Endodermal cell (in vitro differentiated cells): ENCODE results near the gene ERH. TPM values are rescaled to one million over a fixed set of nuclear protein-coding genes. Genes with fewer than 3 reads are reported as not detected.

ENCODE experiments used
- DNase-seq: peaks from one replicate; pipeline ENCODE4 v3.0.0-alpha.2; 2017
- H3K27ac ChIP-seq: 2 replicates; pipeline ENCODE4 v1.5.1; 2013; ENCODE audit warnings: mild to moderate bottlenecking, low read depth, low read length, moderate library complexity
- H3K27me3 ChIP-seq: 2 replicates; pipeline ENCODE4 v1.6.1; 2013; ENCODE audit warnings: mild to moderate bottlenecking, low read length, moderate library complexity; ENCODE audit not compliant: insufficient read depth, control insufficient read depth, poor library complexity, severe bottlenecking
- H3K36me3 ChIP-seq: 2 replicates; pipeline ENCODE4 v1.7.0; 2013; ENCODE audit warnings: mild to moderate bottlenecking, low read length, moderate library complexity; ENCODE audit not compliant: control insufficient read depth, insufficient read depth
- H3K4me1 ChIP-seq: one replicate; pipeline ENCODE4 v1.7.0; 2013; ENCODE audit warnings: low read length; ENCODE audit not compliant: control insufficient read depth, insufficient read depth
- H3K4me3 ChIP-seq: 2 replicates; pipeline ENCODE4 v1.5.1; 2013; ENCODE audit warnings: mild to moderate bottlenecking, low read length, moderate library complexity
- H3K9ac ChIP-seq: 2 replicates; pipeline ENCODE4 v1.6.1; 2013; ENCODE audit warnings: mild to moderate bottlenecking, low read length, moderate library complexity; ENCODE audit not compliant: poor library complexity, severe bottlenecking; ENCODE audit errors: extremely low read depth
- H3K9me3 ChIP-seq: 2 replicates; pipeline ENCODE4 v1.6.1; 2013; ENCODE audit warnings: mild to moderate bottlenecking, low read length, moderate library complexity; ENCODE audit not compliant: control insufficient read depth
- H3K27ac Mint-ChIP-seq: 2 replicates; pipeline ENCODE4 v1.8.0; 2020; ENCODE audit warnings: mixed read lengths
- H3K27me3 Mint-ChIP-seq: 2 replicates; pipeline ENCODE4 v1.8.0; 2021; ENCODE audit warnings: mild to moderate bottlenecking, mixed read lengths; ENCODE audit not compliant: insufficient read depth
- H3K36me3 Mint-ChIP-seq: 2 replicates; pipeline ENCODE4 v1.8.0; 2020; ENCODE audit warnings: low read depth, mixed read lengths
- H3K4me1 Mint-ChIP-seq: 2 replicates; pipeline ENCODE4 v1.8.0; 2020; ENCODE audit warnings: mixed read lengths
- H3K4me3 Mint-ChIP-seq: 2 replicates; pipeline ENCODE4 v1.8.0; 2020; ENCODE audit warnings: mild to moderate bottlenecking, moderate library complexity, mixed read lengths
- H3K9me3 Mint-ChIP-seq: 2 replicates; pipeline ENCODE4 v1.8.0; 2020; ENCODE audit warnings: mild to moderate bottlenecking, mixed read lengths
- WGBS, 2 experiments: methylation state at CpG; one replicate each; pipeline versions ENCODE4 v1.1.5 to v1.1.7; 2013; ENCODE audit warnings: missing lambda C conversion rate in 2 of 2, mixed read lengths in 1 of 2; ENCODE audit not compliant: insufficient coverage in 1 of 2, insufficient read length in 1 of 2; 5-methylcytosine and 5-hydroxymethylcytosine counted together
- total RNA-seq, 2 donors: library from RNA; stranded (reverse); fragmentation: NEBNext Ultra II Directional in 1 of 2; extraction: Animal tissue kit (Norgen Biotek cat#: 25700) in 1 of 2; gene quantifications; 2 replicates in 1 of 2; 3 replicates in 1 of 2; pipeline ENCODE4 v1.2.1, GENCODE V29; 2021
- TF ChIP-seq, protein P1 (sequence below): fragments of 200-600 bp; sonication (generic); conservative IDR thresholded peaks from 2 replicates; pipeline ENCODE4 v1.5.0; 2021; ENCODE audit warnings: antibody characterized with exemption, mild to moderate bottlenecking

The ERH gene
- total RNA-seq, 2 donors from 2014 or later, result 325 to 340 TPM

DNA sequence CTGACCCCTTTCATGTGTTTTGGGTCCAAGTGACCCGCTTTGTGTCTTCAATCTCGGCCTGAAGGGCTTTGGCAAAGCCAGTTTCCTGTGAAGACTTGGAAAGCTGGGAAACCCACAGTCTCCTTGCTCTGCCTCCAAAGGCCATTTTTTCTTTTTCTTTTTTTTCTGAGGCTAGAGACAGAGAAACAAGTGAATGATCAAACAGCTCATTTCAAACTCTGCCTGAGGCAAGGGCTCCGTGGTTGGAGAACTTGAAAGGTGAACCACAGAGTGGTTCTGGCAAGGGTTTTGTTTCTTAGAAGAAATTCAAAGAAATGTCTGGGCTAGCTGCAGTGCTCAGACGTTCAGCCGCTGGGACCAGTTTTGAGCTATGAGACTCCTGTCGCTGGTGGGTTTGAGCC lies 62.7 kb downstream of the ERH start:
- Mint-ChIP-seq H3K4me1 (no peaks in the 10 kb centered on the region), H3K36me3 (no peaks in the 10 kb centered on the region), H3K9me3 (no peaks in the 10 kb centered on the region), H3K4me3 (no peak overlapping the region), H3K27ac (no peak overlapping the region), H3K27me3 (no peaks in the 10 kb centered on the region)
- no peaks in the 10 kb centered on the region for H3K27me3 ChIP-seq
- no peaks in the 10 kb centered on the region for H3K4me1 ChIP-seq
- TF ChIP-seq, protein P1, sequence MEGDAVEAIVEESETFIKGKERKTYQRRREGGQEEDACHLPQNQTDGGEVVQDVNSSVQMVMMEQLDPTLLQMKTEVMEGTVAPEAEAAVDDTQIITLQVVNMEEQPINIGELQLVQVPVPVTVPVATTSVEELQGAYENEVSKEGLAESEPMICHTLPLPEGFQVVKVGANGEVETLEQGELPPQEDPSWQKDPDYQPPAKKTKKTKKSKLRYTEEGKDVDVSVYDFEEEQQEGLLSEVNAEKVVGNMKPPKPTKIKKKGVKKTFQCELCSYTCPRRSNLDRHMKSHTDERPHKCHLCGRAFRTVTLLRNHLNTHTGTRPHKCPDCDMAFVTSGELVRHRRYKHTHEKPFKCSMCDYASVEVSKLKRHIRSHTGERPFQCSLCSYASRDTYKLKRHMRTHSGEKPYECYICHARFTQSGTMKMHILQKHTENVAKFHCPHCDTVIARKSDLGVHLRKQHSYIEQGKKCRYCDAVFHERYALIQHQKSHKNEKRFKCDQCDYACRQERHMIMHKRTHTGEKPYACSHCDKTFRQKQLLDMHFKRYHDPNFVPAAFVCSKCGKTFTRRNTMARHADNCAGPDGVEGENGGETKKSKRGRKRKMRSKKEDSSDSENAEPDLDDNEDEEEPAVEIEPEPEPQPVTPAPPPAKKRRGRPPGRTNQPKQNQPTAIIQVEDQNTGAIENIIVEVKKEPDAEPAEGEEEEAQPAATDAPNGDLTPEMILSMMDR, result no peak
- H3K9ac ChIP-seq, result no peak overlapping the region
- H3K9me3 ChIP-seq, result no peaks in the 10 kb centered on the region
- WGBS, 2 experiments, result 86 to 89% methylated on average over 4 to 6 of the region's 6 CpGs
- no peak overlapping the region for H3K4me3 ChIP-seq
- H3K27ac ChIP-seq, result peak overlapping the region; percentile 26
- H3K36me3 ChIP-seq, result no peaks in the 10 kb centered on the region
- DNase-seq, result no peak

DNA sequence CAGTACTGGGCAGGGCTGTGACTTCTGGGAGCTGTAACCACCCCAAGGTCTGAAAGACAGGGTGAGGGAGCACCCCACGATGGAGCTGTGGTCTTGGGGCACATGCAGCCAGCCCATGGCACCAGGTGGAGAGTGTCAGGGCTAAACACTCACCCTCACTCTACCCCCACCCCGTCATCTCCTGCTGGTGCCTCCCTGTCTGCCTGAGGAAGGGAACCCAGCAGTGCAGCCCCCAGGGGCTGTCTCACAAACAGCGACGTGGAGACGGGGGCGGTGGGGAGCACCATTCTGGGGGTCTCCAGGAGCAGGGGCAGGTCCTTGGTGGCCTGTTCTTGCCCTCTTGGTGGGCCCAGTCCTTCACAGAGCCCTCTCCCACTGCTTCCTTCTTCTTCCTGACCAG lies 63.5 kb downstream of the ERH start:
- Mint-ChIP-seq H3K27me3 (no peaks in the 10 kb centered on the region), H3K9me3 (no peaks in the 10 kb centered on the region)

DNA sequence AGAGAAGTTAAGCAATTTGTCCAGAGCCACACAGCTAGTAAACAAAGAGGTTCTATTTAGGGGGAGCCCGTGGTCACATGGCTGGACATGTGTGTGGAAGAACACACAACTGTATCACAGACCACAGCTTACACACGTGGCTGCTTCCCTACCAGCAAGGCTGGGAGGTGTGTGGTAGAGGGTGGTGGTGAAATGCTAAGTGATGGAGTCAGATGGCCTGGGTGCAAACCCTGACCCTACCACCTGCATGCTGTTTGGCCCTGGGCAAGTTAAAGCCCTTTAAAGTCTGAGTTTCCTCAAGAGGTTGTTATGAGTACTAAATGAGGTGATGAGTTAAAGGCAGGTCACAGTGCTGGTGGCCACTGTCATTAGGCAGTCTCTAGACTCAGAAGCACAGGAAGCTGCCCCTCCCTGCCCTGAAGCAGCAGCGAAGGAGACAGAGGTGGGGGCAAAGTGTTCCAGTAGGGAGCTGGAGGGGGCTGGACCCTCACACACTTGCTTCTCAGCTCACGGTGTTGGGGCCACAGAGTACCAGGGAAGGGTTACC lies 64.2 kb downstream of the ERH start:
- H3K4me1 Mint-ChIP-seq, result no peaks in the 10 kb centered on the region
- no peak overlapping the region for H3K4me3 ChIP-seq
- DNase-seq, result no peak
- H3K36me3 ChIP-seq, result no peaks in the 10 kb centered on the region
- no peaks in the 10 kb centered on the region for H3K4me1 ChIP-seq
- no peak overlapping the region for H3K9ac ChIP-seq
- no peaks in the 10 kb centered on the region for H3K9me3 Mint-ChIP-seq
- H3K27me3 Mint-ChIP-seq, result no peaks in the 10 kb centered on the region
- H3K4me3 Mint-ChIP-seq, result no peak overlapping the region
- no peak overlapping the region for H3K27ac ChIP-seq
- no peak overlapping the region for H3K27ac Mint-ChIP-seq
- TF ChIP-seq, protein P1, result no peak
- no peaks in the 10 kb centered on the region for H3K36me3 Mint-ChIP-seq
- 85 to 100% methylated on average over 1 to 4 of the region's 4 CpGs for WGBS, 2 experiments
- no peaks in the 10 kb centered on the region for H3K27me3 ChIP-seq
- H3K9me3 ChIP-seq, result no peaks in the 10 kb centered on the region

More for the DNA sequence above, 63.5 kb downstream of the ERH start:
- H3K9ac ChIP-seq, result no peak overlapping the region
- no peak overlapping the region for H3K27ac ChIP-seq
- H3K27me3 ChIP-seq, result no peaks in the 10 kb centered on the region
- H3K9me3 ChIP-seq, result no peaks in the 10 kb centered on the region
- H3K36me3 Mint-ChIP-seq, result no peaks in the 10 kb centered on the region
- no peak for DNase-seq
- 89 to 95% methylated on average over 4 to 6 of the region's 6 CpGs for WGBS, 2 experiments
- no peak overlapping the region for H3K4me3 ChIP-seq
- H3K36me3 ChIP-seq, result no peaks in the 10 kb centered on the region
- TF ChIP-seq, protein P1, result no peak
- no peak overlapping the region for H3K4me3 Mint-ChIP-seq
- no peaks in the 10 kb centered on the region for H3K4me1 ChIP-seq
- H3K27ac Mint-ChIP-seq, result no peak overlapping the region
- H3K4me1 Mint-ChIP-seq, result no peaks in the 10 kb centered on the region
